Posterior vena cava (tissue), 2 donors: ENCODE data around the gene ABL1. TPM values are rescaled to one million over a fixed set of nuclear protein-coding genes. Genes with fewer than 3 reads are reported as not detected.
"Not testable (repeated sequence)": the region's sequence is repeated elsewhere in the genome, so short reads cannot be mapped to it uniquely, and the experiment has no call there.

Source experiments
- DNase-seq: peaks from one replicate; pipeline ENCODE4 v3.0.0-alpha.2; 2020; ENCODE audit warnings: low spot score
- intact Hi-C, 2 donors: fragments of 100-400 bp; cut with DNase I; formaldehyde crosslinking; loops; one replicate each; pipeline versions ENCODE4 v1.14.1 to v1.14.2; 2022 to 2023
- total RNA-seq, 2 donors: library from RNA; stranded (reverse); fragmentation: NEBNext Ultra II Directional; extraction: Animal tissue kit (Norgen Biotek cat#: 25700); gene quantifications; one replicate each; pipeline ENCODE4 v1.2.1, GENCODE V29; 2021
- donor health status: DM: yes; HTN: yes; CAD: no.
- donor health status: DM: yes; HTN: yes; CAD: no.

Gene ABL1
- total RNA-seq, 2 donors from 2014 or later = 80.5 to 85.0 TPM

DNA sequence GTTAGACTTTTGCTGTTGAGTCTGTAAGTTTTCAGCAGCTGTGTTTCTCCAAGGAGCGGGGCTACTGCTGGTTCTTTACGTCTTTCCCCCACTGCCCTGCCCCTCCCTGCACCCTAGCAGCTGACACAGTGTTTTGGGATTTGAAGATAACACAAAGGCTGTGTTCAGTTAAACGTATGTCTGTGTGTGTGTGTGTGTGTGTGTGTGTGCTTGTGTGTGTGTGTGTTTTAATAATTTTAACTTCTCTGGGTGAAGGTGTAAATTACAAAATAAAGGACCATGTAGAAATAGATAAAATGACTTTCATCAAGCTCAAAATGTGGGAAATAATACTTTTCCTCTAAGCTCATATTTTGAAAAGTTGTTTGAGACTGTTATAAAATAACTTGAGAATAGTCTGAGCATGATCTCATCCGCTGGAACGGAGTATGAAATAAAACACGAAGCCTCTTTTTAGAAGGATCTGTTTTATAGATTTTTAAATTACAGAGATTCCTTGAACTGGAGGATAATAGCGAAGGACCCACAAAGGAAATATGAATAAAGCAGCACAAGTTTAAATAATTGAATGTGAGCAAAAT lies 10.9 kb downstream of the ABL1 start:
- DNase-seq = no peak
- intact Hi-C loops = loop anchor here in 1 of 2 donors (1.0 kb wide), 1 partner anchor 14 kb away; no protein-coding TSS in a partner anchor

DNA sequence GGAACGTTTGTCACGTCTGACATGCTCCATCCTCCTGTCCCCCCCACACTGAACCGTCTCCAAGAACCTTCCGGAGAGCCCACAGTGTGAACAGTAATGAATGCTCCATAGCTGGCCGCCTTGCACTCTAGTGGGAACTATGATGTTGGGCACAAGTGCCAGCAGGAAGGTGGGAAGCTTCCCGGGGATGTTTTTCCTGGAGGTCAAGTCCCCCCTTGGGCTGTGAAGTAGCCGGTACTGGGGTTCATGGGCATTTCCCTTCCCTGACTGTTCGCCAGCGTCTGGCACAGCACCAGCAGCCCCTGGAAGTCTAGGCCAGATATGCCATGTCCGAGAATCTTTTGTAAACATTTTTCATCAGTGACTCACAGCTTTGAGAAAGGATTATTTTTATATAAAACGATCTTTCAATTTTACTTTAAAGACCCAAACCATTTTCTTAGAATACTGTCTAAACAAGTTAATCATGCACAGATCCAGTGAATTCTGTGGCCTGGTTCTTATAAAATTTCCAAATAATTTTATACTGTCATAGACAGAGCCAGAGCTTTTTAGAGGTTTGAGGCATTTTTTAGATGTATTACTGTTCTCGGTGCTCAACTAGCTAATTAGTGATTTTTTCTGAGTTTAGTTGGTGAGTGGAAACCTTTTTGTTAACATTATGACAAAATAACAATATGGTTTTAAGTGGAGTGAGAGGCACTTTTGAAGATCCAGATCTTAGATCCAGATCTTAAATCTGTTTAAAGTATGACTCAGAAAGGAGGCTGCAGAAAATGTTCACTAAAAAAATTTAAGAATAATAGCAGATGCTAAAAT lies 11.6 kb downstream of the ABL1 start:
- intact Hi-C loops = no loop called here

DNA sequence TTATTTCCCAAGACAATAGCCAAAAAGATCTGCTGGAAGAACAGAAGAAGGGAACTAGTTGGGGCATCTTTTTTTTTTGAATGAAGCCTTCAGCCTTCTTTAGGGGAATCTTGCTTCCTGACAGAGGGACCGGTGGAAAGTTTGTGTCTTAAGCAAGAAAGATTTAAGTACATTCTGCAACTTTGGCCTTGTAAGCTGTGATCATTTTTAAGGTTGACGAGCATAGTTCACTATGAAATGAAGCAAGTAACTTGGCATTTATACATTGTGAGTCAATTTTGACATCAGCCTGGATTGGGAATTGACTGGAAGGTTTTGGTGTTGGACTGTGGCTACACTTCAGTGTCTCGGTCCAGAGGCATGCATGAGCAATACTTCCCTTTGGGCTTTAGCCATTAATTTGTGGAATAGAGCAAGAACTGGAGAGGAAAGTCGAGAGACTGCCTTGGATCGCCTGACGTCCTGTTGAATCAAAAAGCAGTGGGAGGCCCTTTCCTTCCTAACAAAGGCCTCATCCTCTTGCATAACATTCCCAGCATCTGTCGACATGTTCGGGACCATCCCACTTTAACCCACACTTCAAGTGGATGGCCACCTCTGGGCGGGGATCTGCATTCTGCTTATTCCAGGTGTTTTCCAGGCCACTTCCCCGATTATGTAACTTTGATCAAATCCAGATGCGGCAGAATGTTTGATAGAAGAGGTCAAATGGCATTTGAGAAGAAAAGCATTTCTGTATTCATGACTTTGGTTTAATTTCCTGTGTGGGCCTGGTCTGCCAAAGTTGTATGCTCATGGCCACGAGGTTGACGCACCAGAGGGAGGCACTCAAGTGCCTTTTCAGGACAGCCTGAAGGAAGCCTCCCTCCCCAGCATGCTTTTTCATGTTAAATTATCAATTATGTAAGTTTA lies 12.5 kb downstream of the ABL1 start:
- intact Hi-C loops = no loop called here
- peak; percentile 92 for DNase-seq

More for the DNA sequence above, 11.6 kb downstream of the ABL1 start:
- DNase-seq = peak; percentile 88

DNA sequence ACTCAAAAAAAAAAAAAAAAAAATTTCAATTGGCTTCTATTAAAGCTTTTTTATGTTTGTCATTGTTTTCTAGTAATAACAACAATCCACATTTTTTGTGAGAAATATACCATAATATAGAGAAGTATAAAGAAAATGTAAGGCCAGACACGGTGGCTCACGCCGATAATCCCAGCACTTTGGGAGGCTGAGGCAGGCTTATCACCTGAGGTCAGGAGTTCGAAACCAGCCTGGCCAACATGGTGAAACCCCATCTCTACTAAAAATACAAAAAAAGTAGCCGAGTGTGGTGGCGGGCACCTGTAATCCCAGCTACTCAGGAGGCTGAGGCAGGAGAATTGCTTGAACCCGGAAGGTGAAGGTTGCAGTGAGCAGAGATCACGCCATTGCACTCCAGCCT lies 13.5 kb downstream of the ABL1 start:
- DNase-seq, intact Hi-C loops: not testable (repeated sequence)

DNA sequence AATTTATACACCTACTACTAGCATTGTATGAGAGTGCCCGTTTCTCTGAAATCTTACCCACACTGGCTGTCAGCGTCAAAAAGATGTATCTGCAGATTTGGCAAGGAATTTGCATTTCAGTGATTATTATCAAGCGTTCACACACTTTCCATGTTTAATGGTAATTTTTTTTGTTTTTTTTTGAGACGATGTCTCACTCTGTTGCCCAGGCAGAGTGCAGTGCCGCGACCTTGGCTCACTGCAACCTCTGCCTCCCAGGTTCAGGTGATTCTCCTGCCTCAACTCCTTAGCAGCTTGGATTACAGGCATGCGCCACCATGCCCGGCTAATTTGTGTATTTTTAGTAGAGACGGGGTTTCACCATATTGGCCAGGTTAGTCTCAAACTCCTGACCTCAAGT lies 14.3 kb downstream of the ABL1 start:
- intact Hi-C loops = no loop called here
- DNase-seq = no peak

DNA sequence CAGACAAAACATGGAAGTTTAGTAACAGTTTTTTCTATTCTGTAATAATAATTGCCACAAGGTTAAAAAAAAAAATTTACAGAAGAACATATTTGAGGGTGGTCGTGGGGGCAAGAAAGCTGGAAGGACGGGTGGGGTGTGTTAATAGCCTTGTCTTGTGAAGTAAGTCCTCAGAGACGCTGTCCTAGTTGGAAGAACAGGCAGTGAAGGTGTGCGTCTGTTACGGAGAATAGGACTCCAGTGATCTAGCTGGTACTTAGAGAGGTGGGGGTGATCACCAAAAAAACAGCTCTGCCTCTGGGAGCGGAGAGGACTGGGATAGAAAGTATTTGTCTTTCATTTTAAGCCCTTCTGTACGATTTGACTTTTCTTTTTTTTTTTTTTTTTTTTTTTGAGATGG lies 17.7 kb downstream of the ABL1 start:
- intact Hi-C loops = no loop called here
- no peak for DNase-seq

DNA sequence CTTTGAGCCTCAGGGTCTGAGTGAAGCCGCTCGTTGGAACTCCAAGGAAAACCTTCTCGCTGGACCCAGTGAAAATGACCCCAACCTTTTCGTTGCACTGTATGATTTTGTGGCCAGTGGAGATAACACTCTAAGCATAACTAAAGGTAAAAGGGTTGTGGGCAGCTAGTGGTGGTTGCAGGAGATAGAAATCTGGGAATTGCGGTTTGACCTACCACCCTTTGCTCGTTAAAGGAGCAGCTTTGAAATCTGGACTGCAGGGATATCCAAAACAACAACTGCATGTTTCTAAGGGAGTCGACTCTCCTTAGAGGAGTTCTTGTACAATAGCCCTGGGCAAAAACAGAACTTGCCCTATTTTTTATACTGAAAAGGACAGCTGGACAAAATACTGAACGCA lies 19.0 kb downstream of the ABL1 start:
- no peak for DNase-seq

DNA sequence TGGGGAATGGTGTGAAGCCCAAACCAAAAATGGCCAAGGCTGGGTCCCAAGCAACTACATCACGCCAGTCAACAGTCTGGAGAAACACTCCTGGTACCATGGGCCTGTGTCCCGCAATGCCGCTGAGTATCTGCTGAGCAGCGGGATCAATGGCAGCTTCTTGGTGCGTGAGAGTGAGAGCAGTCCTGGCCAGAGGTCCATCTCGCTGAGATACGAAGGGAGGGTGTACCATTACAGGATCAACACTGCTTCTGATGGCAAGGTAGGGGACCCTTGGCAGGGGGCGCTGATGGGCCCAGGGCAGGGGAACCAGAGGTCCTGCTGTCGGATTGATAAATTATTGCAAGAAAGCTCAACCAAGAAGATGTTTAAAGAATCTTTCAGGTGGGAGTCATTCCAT lies 19.8 kb downstream of the ABL1 start:
- no peak for DNase-seq
- intact Hi-C loops = loop anchor here in 1 of 2 donors (5.0 kb wide), 1 partner anchor 73 kb away; no protein-coding TSS in a partner anchor

More for the DNA sequence above, 19.0 kb downstream of the ABL1 start:
- intact Hi-C loops = no loop called here

DNA sequence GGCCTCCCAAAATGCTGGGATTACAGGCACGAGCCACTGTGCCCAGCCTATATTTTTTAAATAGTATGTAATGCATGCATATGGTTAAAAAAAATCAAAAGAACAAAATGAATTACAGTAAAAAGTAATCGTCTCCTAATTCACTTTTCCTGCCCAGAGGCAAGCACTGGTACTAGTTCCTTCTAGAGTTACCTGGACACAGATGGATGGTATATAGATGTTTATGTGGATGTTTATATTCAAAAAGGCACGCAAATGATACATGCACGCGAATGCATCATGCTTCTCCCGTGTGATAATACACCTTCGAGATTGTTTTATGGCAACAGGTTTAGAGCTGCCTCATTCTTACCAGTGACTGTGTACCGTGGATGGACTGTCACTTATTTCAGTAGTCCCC lies 21.4 kb downstream of the ABL1 start:
- intact Hi-C loops = loop anchor here in 1 of 2 donors (5.0 kb wide), 1 partner anchor 74 kb away; no protein-coding TSS in a partner anchor
- DNase-seq = no peak

DNA sequence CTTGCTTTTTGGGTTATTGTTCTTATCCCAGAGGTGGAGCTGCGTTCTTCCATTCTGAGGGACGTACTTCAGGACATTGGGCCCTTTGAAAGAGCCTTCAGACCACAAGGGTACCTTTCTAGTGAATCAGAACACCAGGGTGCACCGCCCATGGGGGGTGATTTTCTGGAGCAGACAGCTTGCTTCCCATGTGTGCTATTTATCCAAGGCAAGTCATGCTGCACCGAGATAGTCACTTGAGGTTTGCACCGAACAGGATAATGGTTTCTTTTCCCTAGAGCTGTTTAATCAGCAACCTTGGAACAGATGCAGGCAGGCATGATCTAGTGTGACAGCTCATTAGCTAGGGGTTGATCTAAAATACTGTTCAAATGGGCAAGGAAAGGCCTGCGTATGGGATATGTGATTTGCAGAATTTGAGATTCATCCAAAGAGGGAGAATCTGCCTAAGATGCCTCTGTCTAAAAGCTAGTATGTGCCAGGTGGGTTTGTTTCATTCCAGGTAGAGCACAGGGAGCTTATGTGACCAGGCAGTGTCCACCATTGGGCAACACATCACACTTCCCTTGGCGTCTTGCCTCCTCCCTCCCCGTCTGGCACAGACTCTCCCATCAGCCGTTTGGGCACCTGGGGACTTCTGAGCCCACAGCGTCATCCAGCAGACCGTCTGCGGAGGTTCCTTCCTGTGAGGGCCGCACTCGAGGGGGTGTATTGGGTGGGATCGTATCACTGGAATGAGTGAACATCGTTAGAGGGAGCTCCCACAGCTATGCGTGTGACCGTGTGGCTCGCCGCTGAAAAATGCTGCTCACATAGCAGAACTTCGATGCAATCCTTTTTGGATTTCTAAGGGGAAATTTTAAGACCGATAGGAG lies 23.0 kb downstream of the ABL1 start:
- peak; percentile 90 for DNase-seq
- intact Hi-C loops = loop anchor here in 1 of 2 donors (5.0 kb wide), 1 partner anchor 76 kb away; no protein-coding TSS in a partner anchor

DNA sequence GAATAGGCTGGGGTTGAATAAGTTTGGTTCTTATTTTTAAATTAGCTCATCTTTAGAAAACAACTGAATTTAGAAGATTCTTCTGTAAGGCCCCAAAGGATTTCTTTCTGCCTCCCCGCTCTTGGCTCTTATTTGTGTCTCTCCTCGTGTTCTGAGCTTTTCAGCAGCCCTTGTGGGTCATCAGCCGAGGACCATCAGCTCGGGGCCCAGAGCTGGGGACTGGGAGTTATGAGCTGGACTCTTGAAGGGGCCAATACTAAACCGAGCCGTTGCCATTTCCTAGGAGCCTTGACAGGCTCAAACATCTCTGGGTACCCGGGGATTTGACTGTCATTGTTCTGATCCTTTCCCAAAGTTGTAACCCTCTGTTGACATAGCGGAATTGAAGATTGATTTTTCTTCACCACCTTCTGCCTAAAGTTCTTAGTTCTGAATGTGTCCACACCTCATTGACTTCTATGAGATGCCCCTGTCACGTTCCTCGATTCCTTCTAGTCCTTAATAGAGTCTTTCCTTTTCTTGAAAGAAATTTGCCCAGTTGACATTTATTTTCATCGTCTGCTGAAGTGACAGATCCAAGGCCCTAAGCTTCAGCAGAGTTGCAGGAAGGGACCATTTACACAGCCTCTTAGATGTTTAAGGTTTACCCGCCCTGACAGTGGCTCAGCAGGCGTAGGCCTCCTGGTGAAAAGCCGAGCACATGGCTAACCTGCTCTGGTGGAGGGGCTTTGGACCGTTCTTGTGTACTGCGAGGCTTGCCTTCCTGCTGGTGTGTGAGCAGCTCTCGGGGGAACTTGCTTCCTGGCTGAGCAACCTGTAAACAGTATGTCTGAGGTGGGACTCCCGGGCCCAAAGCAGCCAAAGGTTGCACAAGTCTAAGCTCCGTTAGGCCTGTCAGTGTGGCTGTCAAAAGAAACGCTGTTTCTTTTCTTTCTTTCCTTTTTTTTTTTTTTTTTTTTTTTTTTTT lies 24.0 kb downstream of the ABL1 start:
- no peak for DNase-seq
- intact Hi-C loops = loop anchor here in 1 of 2 donors (5.0 kb wide), 1 partner anchor 77 kb away; no protein-coding TSS in a partner anchor

DNA sequence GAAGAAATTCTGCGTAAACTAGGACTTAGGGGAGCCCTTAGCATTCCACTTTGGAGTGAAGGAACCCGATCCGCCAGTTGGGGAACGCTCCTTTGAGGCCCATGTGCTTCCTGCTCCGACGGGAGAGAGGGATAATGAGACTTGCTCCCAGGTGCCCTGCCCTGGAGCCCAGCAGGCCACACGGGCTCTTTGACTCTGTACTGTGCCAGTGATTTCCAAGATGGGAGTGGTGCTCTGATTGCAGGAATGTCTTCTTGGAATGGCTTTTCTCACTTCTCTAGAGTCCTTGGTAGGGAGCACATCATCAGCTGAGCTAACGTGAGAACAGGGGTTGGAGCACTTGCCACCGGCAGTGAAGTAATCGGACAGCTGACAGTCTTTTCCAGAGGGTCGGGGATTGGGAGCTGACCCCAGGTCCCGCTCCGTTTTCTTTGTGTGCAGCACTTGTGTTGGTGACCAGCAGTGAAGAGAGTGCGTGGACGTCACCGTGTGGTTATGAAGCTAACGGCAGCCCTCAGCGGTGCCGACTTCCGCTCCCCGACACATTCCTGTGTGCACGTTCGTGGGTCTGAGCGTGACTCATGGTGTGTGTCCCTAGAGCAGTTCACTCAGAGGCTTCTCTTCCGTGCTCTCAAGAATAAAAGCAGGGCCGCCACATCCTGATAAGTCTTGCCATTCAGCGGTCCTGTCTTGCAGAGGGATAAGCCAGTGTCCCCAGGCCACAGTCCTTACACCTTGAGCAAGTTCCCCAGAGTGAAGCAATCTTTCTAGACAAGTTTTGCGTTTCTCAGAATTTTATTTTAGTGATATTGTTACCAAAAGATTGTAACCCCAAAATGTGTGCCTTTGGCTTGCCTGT lies 25.6 kb downstream of the ABL1 start:
- intact Hi-C loops = loop anchor here (1.0 to 10.0 kb wide), 4 partner anchors 15 to 174 kb away; no protein-coding TSS in a partner anchor
- DNase-seq = peak; percentile 96

DNA sequence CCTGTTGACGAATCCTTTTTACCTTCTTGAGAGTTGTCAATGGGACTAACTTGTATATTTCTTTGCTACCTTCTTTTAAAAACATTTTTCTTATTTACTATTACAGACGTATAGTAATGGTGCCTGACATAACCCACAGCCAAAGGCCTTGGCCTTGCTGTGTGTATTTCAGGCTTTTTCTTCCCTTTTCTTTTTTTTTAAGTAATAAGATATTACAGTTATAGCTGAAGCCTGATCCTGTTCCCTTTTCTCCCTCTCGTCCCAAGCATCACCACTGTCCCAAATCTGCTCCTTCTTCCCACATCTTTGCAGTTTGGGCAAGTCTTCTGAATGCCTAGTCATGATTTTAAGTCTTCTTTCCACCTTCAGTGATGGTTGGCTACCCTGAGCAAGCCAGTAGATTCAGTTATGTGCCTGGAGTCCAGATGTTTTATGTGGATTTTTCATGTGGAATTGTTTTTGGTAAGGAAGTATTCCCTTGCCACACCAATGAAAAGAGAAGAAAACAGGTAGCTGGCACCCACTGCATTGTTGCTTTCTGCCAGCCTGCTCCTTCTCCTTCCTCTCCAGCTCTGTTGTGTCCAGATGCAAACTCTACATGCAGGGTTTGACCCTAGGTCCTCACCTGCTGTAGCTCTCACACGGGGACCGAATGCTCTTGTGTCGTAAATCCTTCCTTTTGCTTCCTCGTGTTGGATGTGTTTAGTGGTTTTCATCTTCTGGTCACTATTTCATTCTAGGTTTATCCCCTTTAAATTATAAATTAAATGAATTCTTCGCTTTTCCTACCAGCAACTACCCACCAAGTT lies 26.5 kb downstream of the ABL1 start:
- no peak for DNase-seq
- intact Hi-C loops = loop anchor here (1.0 to 10.0 kb wide), 4 partner anchors 85 to 173 kb away; no protein-coding TSS in a partner anchor

DNA sequence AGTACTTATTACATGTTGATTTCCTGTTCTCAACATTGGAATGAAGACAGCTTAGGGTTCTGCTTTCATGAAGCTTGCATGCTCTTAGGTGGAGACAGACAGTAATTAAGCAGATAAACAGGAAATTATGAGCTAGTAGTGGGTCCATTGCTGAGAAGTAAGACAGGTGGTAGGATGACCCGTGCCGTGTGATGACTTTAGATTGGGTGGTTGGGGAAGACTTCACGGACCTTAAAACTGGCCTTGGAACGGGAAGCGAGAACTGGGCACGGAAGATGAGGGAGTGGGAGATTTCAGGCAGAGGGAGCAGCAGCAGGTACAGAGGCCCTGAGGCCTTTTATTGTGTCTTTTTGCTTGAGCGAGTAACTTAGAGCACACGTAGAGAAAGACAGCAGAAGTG lies 27.2 kb downstream of the ABL1 start:
- intact Hi-C loops = loop anchor here (1.0 to 10.0 kb wide), 4 partner anchors 86 to 173 kb away; no protein-coding TSS in a partner anchor
- DNase-seq = no peak

DNA sequence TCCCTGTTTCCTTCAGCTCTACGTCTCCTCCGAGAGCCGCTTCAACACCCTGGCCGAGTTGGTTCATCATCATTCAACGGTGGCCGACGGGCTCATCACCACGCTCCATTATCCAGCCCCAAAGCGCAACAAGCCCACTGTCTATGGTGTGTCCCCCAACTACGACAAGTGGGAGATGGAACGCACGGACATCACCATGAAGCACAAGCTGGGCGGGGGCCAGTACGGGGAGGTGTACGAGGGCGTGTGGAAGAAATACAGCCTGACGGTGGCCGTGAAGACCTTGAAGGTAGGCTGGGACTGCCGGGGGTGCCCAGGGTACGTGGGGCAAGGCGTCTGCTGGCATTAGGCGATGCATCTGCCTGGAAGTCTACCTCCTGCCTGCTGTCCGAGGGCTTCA lies 27.7 kb downstream of the ABL1 start:
- intact Hi-C loops = loop anchor here (1.0 to 10.0 kb wide), 4 partner anchors 86 to 172 kb away; no protein-coding TSS in a partner anchor
- no peak for DNase-seq
